Globus pallidus (tissue), 1 donor: ENCODE measurements around the gene SPTBN4.
"Not testable (repeated sequence)": the region's sequence is repeated elsewhere in the genome, so short reads cannot be mapped to it uniquely, and the experiment has no call there.

Experiments used
- DNase-seq: peaks from one replicate; pipeline ENCODE4 v3.0.0-alpha.2; 2015; ENCODE audit warnings: low spot score

SPTBN4 gene

GRCh38 chr19:40507892-40508291, 41.1 kb downstream of the SPTBN4 start:
- no peak for DNase-seq

- no peak for DNase-seq
These were observed 42.0 kb downstream of the SPTBN4 start for GRCh38 chr19:40508739-40509260.

- no peak for DNase-seq
These were observed 43.8 kb downstream of the SPTBN4 start for GRCh38 chr19:40510526-40511115.

- no peak for DNase-seq
These were observed 44.7 kb downstream of the SPTBN4 start for GRCh38 chr19:40511487-40511886.

GRCh38 chr19:40512110-40512472, 45.3 kb downstream of the SPTBN4 start:
- DNase-seq: no peak

GRCh38 chr19:40512473-40513344, 45.9 kb downstream of the SPTBN4 start:
- DNase-seq: no peak

- no peak for DNase-seq
These were observed 46.5 kb downstream of the SPTBN4 start for GRCh38 chr19:40513345-40513678.

GRCh38 chr19:40513741-40514315, 47.0 kb downstream of the SPTBN4 start:
- DNase-seq: no peak

GRCh38 chr19:40517248-40517647, 50.4 kb downstream of the SPTBN4 start:
- DNase-seq: no peak

GRCh38 chr19:40519352-40520322, 52.8 kb downstream of the SPTBN4 start:
- DNase-seq: no peak

GRCh38 chr19:40521276-40521675, 54.5 kb downstream of the SPTBN4 start:
- DNase-seq: no peak

GRCh38 chr19:40521900-40522299, 55.1 kb downstream of the SPTBN4 start:
- not testable (repeated sequence) for DNase-seq

- DNase-seq: no peak
These were observed 56.7 kb downstream of the SPTBN4 start for GRCh38 chr19:40523322-40524047.

GRCh38 chr19:40524133-40524549, 57.3 kb downstream of the SPTBN4 start:
- DNase-seq: no peak

GRCh38 chr19:40524655-40525054, 57.9 kb downstream of the SPTBN4 start:
- no peak for DNase-seq

GRCh38 chr19:40525234-40526051, 58.6 kb downstream of the SPTBN4 start:
- DNase-seq: no peak

GRCh38 chr19:40528078-40528477, 61.3 kb downstream of the SPTBN4 start:
- no peak for DNase-seq

- no peak for DNase-seq
These were observed 61.8 kb downstream of the SPTBN4 start for GRCh38 chr19:40528533-40529092.

GRCh38 chr19:40529093-40529954, 62.5 kb downstream of the SPTBN4 start:
- DNase-seq: peak; percentile 69
